PC-9 (cell line): ENCODE measurements around the gene PRRX2. TPM values are rescaled to one million over a fixed set of nuclear protein-coding genes. Genes with fewer than 3 reads are reported as not detected.
"Not testable (repeated sequence)": the region's sequence is repeated elsewhere in the genome, so short reads cannot be mapped to it uniquely, and the experiment has no call there.

Experiments used
- BruUV-seq: library from RNA; stranded (reverse); fragments of 400-500 nt; replicated peaks from 2 replicates; lab custom pipeline; 2021; lab: Mats Ljungman, UMichigan
- CTCF ChIA-PET: fragments of 300-600 bp; sonication (Branson Sonifier 250); formaldehyde crosslinking; loops from one replicate; lab custom pipeline; 2022; ENCODE audit warnings: antibody characterized with exemption; lab: Charles Lee
- POLR2A ChIA-PET: fragments of 300-600 bp; sonication (Branson Sonifier 250); formaldehyde crosslinking; loops from one replicate; lab custom pipeline; 2022; ENCODE audit warnings: antibody characterized with exemption; ENCODE audit not compliant: unreplicated experiment; lab: Charles Lee
- DNase-seq, 2 experiments: peaks; one replicate each; pipeline versions ENCODE4 v3.0.0 to v3.0.0-alpha.2; 2015 to 2022; ENCODE audit warnings: mixed read lengths in 1 of 2
- H2AFZ ChIP-seq: fragments of 200-600 bp; sonication (generic); 2 replicates; pipeline ENCODE4 v1.8.1; 2017; ENCODE audit warnings: antibody characterized with exemption
- H3F3A ChIP-seq: fragments of 200-600 bp; sonication (generic); 2 replicates; pipeline ENCODE4 v1.8.1; 2017; ENCODE audit warnings: antibody characterized with exemption, mild to moderate bottlenecking, low read depth; ENCODE audit not compliant: insufficient read depth
- H3K27ac ChIP-seq: fragments of 200-600 bp; sonication (generic); 2 replicates; pipeline ENCODE4 v1.6.1; 2016; ENCODE audit warnings: mixed run types
- H3K27me3 ChIP-seq: fragments of 200-600 bp; sonication (generic); 2 replicates; pipeline ENCODE4 v1.6.1; 2016; ENCODE audit warnings: low read depth, mixed run types; ENCODE audit not compliant: insufficient read depth
- H3K36me3 ChIP-seq: fragments of 200-600 bp; sonication (generic); 2 replicates; pipeline ENCODE4 v1.6.1; 2016; ENCODE audit warnings: low read depth, mixed run types
- H3K4me1 ChIP-seq: fragments of 200-600 bp; sonication (generic); replicated peaks from 2 replicates; pipeline ENCODE4 v1.6.1; 2016; ENCODE audit warnings: mixed run types; ENCODE audit not compliant: insufficient read depth
- H3K4me2 ChIP-seq: fragments of 200-600 bp; sonication (generic); 2 replicates; pipeline ENCODE4 v1.6.1; 2017; ENCODE audit warnings: mixed run types
- H3K4me3 ChIP-seq: fragments of 200-600 bp; sonication (generic); 2 replicates; pipeline ENCODE4 v1.6.1; 2016; ENCODE audit warnings: mixed run types
- H3K79me2 ChIP-seq: fragments of 200-600 bp; sonication (generic); 2 replicates; pipeline ENCODE4 v1.6.1; 2017; ENCODE audit warnings: low read depth, mixed run types
- H3K9me2 ChIP-seq: fragments of 200-600 bp; sonication (generic); 2 replicates; pipeline ENCODE4 v1.8.1; 2017; ENCODE audit warnings: mild to moderate bottlenecking; ENCODE audit not compliant: insufficient read depth
- H3K9me3 ChIP-seq: fragments of 200-600 bp; sonication (generic); 2 replicates; pipeline ENCODE4 v1.8.1; 2016; ENCODE audit warnings: low read depth; ENCODE audit not compliant: insufficient read depth
- H4K20me1 ChIP-seq: fragments of 200-600 bp; sonication (generic); 2 replicates; pipeline ENCODE4 v1.8.1; 2017; ENCODE audit not compliant: insufficient read depth
- EZH2 ChIP-seq: fragments of 200-600 bp; sonication (generic); IDR thresholded peaks from 2 replicates; pipeline ENCODE4 v1.8.0; 2017; ENCODE audit warnings: antibody characterized with exemption, low read depth
- intact Hi-C: fragments of 100-400 bp; cut with micrococcal nuclease; formaldehyde crosslinking; loops from one replicate; pipeline ENCODE4 v1.10.0; 2022; ENCODE audit not compliant: unreplicated experiment
- total RNA-seq: library from RNA; stranded (reverse); gene quantifications from 2 replicates; pipeline ENCODE4 v1.2.3, GENCODE V29; 2021
- TF ChIP-seq, protein P1 (sequence below): fragments of 200-600 bp; sonication (generic); conservative IDR thresholded peaks from 2 replicates; pipeline ENCODE4 v1.6.1; 2017; ENCODE audit warnings: mixed run types, antibody characterized with exemption, mild to moderate bottlenecking, moderate library complexity

PRRX2 gene
- total RNA-seq, 1 experiment from 2014 or later = 0.98 TPM

DNA sequence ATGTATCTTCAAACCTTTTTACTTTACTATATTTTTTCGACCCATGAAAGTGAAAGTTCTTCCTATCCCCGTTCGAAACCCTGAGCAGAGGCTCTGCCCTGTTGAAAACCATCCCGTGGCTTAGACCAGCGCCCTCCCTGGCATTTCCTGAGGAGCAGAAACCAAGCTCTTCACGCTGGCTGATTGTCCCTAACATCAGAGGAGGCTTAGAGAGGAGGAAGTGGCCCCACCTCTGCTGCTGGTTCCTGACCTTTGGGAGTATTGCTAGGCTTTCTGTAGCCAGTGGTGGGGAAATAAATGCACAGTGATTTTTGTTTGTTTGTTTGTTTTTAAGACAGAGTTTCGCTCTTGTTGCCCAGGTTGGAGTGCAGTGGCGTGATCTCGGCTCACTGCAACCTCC, 91.6 kb downstream of the PRRX2 start:
- Histone ChIP-seq H2AFZ (no peak overlapping the region), H3K27ac (no peak overlapping the region), H3K36me3 (no peaks in the 10 kb centered on the region), H3K4me2 (peak overlapping the region; percentile 28; the same call in 1 of the 2 replicates), H3F3A (peaks cover 22% of the 10 kb centered on the region), H4K20me1 (no peaks in the 10 kb centered on the region), H3K9me3 (no peaks in the 10 kb centered on the region), H3K79me2 (peaks cover 8% of the 10 kb centered on the region), H3K4me3 (no peak overlapping the region), H3K9me2 (no peaks in the 10 kb centered on the region), H3K27me3 (no peaks in the 10 kb centered on the region), H3K4me1 (peaks cover 65% of the 10 kb centered on the region)
- BruUV-seq = no TSS peak
- intact Hi-C loops = loop anchor here (10.0 kb wide), 1 partner anchor 272 kb away; no protein-coding TSS in a partner anchor
- DNase-seq = peak; percentile 32 to 48
- POLR2A ChIA-PET = no interaction called here
- TF ChIP-seq, protein P1, sequence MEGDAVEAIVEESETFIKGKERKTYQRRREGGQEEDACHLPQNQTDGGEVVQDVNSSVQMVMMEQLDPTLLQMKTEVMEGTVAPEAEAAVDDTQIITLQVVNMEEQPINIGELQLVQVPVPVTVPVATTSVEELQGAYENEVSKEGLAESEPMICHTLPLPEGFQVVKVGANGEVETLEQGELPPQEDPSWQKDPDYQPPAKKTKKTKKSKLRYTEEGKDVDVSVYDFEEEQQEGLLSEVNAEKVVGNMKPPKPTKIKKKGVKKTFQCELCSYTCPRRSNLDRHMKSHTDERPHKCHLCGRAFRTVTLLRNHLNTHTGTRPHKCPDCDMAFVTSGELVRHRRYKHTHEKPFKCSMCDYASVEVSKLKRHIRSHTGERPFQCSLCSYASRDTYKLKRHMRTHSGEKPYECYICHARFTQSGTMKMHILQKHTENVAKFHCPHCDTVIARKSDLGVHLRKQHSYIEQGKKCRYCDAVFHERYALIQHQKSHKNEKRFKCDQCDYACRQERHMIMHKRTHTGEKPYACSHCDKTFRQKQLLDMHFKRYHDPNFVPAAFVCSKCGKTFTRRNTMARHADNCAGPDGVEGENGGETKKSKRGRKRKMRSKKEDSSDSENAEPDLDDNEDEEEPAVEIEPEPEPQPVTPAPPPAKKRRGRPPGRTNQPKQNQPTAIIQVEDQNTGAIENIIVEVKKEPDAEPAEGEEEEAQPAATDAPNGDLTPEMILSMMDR = no peak
- TF ChIP-seq EZH2 = no peak
- CTCF ChIA-PET = interaction anchor here (1.3 kb wide), 1 partner anchor 19 kb away, joined by 3 read pairs; no protein-coding TSS in a partner anchor

GRCh38 chr9:129759319-129759718, 93.9 kb downstream of the PRRX2 start:
- no peaks in the 10 kb centered on the region for H3K27me3 ChIP-seq
- H3K4me1 ChIP-seq = peaks cover 73% of the 10 kb centered on the region
- H3K9me3 ChIP-seq = no peaks in the 10 kb centered on the region
- TF ChIP-seq, protein P1 = no peak
- TF ChIP-seq EZH2 = no peak
- no peak overlapping the region for H3K4me3 ChIP-seq
- H2AFZ ChIP-seq = no peak overlapping the region
- POLR2A ChIA-PET = interaction anchor here (0.5 to 1.0 kb wide), 4 partner anchors 9 to 1204 kb away, joined by 3 to 13 read pairs (median 6); no protein-coding TSS in a partner anchor
- H3F3A ChIP-seq = peaks cover 27% of the 10 kb centered on the region
- CTCF ChIA-PET = interaction anchor here (0.5 to 1.4 kb wide), 5 partner anchors 9 to 24 kb away, joined by 3 to 4 read pairs (median 3); no protein-coding TSS in a partner anchor
- no peaks in the 10 kb centered on the region for H3K9me2 ChIP-seq
- H3K27ac ChIP-seq = no peak overlapping the region
- intact Hi-C loops = loop anchor here (10.0 kb wide), 1 partner anchor 275 kb away; no protein-coding TSS in a partner anchor
- no peak overlapping the region for H3K4me2 ChIP-seq
- no peaks in the 10 kb centered on the region for H3K79me2 ChIP-seq
- BruUV-seq = no TSS peak
- no peak for DNase-seq
- no peaks in the 10 kb centered on the region for H3K36me3 ChIP-seq
- H4K20me1 ChIP-seq = no peaks in the 10 kb centered on the region

DNA sequence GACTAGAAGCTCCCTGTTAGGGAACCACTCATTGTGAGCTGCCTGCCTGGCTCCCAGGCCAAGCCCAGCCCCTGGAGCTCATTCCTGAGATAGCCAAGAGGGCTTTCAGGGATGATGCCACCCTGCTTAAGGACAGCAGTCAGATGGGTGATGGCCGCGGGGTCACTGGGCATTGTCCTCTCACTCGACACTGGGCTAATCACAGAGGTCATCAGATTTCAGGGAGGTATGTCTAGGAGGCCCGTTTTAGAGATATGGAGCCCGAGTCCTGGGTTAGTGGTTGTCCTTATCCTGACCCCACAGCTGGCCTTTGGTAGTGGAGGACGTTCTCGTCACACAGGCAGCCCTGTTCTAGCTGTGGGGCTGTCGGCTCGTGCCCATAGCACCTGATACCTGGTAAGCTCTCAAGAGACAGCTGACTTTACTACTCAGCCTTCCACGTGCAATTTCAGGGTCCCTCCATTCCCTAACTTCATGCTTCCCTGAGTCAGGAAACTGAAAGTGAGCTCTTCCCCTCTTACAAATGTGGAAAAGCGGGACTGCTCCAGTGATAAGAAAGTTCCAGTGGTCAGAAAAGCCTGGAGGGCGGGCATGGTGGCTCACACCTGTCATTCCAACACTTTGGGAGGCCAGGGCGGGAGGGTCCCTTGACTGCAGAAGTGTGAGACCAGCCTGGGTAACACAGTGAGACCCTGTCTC, 94.5 kb downstream of the PRRX2 start:
- Histone ChIP-seq H3K27ac (no peak overlapping the region), H3K79me2 (no peaks in the 10 kb centered on the region), H3K4me3 (no peak overlapping the region), H3K4me1 (peaks cover 71% of the 10 kb centered on the region), H3K36me3 (no peaks in the 10 kb centered on the region), H3K4me2 (0 out of 2 replicates have a peak overlapping the region, but pooled peaks have one; percentile 7), H3K27me3 (no peaks in the 10 kb centered on the region), H4K20me1 (no peaks in the 10 kb centered on the region), H3K9me3 (no peaks in the 10 kb centered on the region), H2AFZ (no peak overlapping the region), H3K9me2 (no peaks in the 10 kb centered on the region), H3F3A (peaks cover 27% of the 10 kb centered on the region)
- ChIA-PET CTCF (interaction anchor here (0.5 to 1.4 kb wide), 6 partner anchors 10 to 736 kb away, joined by 3 to 7 read pairs (median 4); no protein-coding TSS in a partner anchor), POLR2A (interaction anchor here (0.5 to 1.0 kb wide), 5 partner anchors 10 to 1203 kb away, joined by 3 to 13 read pairs (median 8); no protein-coding TSS in a partner anchor)
- TF ChIP-seq, protein P1 = no peak
- TF ChIP-seq EZH2 = no peak
- BruUV-seq = no TSS peak
- intact Hi-C loops = loop anchor here (10.0 kb wide), 1 partner anchor 275 kb away; no protein-coding TSS in a partner anchor
- no peak for DNase-seq

DNA sequence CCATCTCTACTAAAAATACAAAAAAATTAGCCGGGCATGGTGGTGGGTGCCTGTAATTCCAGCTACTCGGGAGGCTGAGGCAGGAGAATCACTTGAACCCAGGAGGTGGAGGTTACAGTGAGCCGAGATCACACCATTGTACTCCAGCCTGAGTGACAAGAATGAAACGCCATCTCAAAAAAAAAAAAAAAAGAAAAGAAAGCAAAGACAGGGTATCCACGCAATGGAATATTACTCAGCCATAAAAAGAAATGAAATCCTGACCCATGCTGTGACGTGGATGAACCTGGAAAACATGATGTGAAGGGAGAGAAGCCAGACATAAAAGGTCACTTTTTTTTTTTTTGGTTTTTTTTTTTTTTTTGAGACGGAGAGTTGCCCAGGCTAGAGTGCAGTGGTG, 95.3 kb downstream of the PRRX2 start:
- H3K4me3 ChIP-seq, H3K27me3 ChIP-seq, H3K9me3 ChIP-seq, intact Hi-C loops, H3K36me3 ChIP-seq, H3K79me2 ChIP-seq, H3K9me2 ChIP-seq, H2AFZ ChIP-seq, H4K20me1 ChIP-seq, DNase-seq, BruUV-seq: not testable (repeated sequence)
- H3K4me2 ChIP-seq = peak overlapping the region; percentile 62
- POLR2A ChIA-PET = interaction anchor here (0.6 kb wide), 1 partner anchor 11 kb away, joined by 13 read pairs; no protein-coding TSS in a partner anchor
- CTCF ChIA-PET = interaction anchor here (0.9 kb wide), 1 partner anchor 737 kb away, joined by 7 read pairs; no protein-coding TSS in a partner anchor
- H3F3A ChIP-seq = peaks cover 32% of the 10 kb centered on the region
- H3K27ac ChIP-seq = peak overlapping the region; percentile 97; the same call in 1 of the 2 replicates
- peaks cover 63% of the 10 kb centered on the region for H3K4me1 ChIP-seq
